Erythroblast (primary cell): ENCODE data around the gene TMEM170B.

ENCODE experiments used
- DNase-seq, 2 experiments: peaks; one replicate each; lab custom pipeline; 2025; lab: John Stamatoyannopoulos, UW
- GATA1 ChIP-seq: IDR thresholded peaks from 2 replicates; pipeline ENCODE4 v1.6.1; 2011; ENCODE audit warnings: low read depth, mild to moderate bottlenecking, control low read depth, low read length, moderate library complexity
- POLR2A ChIP-seq: IDR thresholded peaks from 2 replicates; pipeline ENCODE4 v1.6.1; 2011; ENCODE audit warnings: mild to moderate bottlenecking, low read length

TMEM170B gene

DNA sequence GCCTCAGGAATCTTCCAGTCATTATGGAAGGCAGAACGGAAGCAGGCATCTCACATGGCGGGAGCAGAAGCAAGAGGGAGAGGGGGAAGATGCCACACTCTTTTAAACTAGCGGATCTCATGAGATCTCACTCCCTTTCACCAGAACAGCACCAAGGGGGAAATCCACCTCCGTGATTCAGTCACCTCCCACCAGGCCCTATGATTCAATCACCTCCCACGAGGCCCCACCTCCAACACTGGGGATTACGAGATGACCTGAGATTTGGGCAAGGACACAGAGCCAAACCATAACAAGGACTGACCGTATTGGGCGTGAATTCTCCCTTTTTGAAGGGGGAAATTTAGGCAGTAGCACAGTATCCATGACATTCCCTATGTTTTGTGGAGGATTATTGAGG is 88.8 kb downstream of the TMEM170B start:
- no peak for DNase-seq
- TF ChIP-seq POLR2A (no peak), GATA1 (no peak)

DNA sequence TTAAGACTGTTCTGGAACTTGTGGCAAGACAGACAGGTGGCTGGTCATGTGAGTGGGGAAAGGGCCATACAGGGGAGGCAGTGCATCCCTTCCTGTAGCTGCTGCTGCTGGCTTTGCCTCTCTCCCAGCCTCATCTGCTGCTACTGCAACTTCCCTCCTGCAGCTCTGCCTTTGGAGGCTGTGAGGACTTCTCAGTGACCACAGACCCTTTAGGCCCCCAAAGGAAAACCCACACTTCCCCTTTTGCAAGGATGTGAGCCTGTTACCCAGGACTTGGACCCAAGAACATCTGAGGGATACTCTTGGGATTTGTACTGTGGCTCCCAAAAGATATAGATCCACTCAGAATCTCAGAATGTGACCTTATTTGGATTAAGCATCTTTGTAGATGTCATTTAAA is 91.0 kb downstream of the TMEM170B start:
- TF ChIP-seq GATA1: no peak
- no peak for TF ChIP-seq POLR2A

DNA sequence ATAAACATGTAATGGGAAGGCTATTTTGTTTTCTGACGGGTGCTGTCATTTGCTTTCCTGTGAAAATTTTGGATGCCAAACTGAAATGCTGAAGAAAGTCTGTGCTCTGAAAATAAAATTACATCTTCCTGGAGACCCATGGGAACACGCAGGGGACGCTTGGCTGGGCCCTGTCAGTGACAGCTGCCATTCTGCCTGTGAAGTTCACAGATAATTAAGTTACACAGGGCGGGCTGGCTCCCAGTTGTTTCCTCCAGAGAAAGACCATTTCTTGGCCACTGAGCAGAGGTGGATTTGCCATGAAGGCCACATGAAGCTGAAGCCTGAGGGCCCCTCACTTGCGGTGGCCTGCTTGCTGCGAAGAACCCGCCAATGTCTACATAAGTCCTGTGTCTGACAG is 93.5 kb downstream of the TMEM170B start:
- DNase-seq: no peak
- TF ChIP-seq GATA1: no peak
- TF ChIP-seq POLR2A: no peak

More for the DNA sequence above, 91.0 kb downstream of the TMEM170B start:
- DNase-seq: no peak

DNA sequence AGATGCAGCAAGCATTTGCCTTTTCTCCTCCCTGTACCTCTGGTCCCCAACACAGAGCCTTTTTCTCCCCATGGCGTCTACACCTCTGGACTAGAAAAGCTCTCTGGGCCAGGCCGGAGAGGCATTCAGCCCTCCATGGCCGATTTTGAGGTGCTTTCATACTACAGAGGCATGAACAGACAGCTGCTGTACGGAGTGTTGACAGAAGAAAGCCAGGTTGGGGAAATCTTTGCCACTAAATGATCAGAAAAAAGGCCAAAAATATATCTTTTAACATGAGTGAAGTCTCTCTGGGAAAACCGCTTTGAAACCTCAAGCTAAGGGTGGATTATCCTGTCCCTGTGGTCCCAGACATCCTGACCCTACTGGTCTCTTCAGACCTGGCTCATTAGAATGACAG is 94.0 kb downstream of the TMEM170B start:
- DNase-seq: no peak
- TF ChIP-seq GATA1: no peak
- TF ChIP-seq POLR2A: no peak

DNA sequence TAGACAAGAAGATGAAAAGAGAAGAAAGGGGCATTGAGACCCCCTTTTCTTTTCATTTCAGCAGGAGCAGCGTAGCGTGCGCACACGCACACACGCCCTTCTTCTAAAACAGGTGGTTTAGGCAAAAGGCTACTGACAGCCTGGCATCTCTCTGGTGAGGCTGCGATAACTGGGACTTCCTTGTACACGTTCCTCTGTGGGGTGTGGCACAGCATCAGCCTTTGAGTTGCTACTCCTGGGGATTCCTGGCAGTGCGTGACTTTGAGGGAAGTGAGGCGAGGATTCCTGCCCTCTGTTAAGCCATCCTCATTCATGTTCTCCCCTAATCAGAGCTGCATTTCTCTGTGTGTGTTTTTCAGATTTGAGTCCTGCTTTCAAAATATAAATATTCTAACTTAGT is 94.7 kb downstream of the TMEM170B start:
- TF ChIP-seq GATA1 (no peak), POLR2A (no peak)
- DNase-seq: no peak

DNA sequence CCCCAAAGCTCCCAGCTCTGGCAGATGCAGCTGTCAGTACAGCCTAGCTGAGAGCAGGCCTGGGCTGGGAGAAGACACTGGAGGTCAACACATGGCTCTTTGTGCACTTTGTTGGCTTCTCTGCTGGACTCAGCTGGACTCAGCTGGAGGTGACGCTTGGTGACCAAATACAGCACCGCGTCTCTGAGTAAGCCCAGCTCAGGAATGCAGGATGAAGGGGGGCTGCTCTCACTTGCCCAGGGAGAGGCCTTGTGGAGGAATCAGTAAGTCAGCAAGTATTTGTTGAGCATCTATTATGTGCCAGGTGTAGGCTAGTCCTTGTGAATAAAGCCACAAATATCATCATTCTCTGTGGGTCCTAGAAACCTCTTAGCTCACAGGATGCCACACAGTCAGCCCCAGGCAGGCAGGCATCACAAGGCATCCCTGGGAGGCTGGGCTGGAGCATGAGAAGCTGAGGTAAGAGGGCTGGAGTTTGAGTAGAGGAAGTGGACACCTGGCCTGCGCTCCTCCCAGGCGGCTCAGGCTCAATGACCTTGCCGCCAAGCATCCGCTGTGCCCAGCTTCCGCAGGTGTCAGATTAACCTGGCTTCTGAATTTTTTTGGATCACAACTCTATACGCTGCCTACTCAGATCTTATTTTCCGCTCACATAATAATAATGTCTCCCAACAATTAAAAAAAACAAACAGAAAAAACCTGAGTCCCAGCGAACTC is 95.4 kb downstream of the TMEM170B start:
- TF ChIP-seq POLR2A (no peak), GATA1 (no peak)
- no peak for DNase-seq
